Measurements from ENCODE around the gene ASXL2. TPM values are rescaled to one million over a fixed set of nuclear protein-coding genes. Genes with fewer than 3 reads are reported as not detected.
"Not testable (repeated sequence)": the region's sequence is repeated elsewhere in the genome, so short reads cannot be mapped to it uniquely, and the experiment has no call there.

ASXL2 gene
- total RNA-seq, 1 donor from 2014 or later = 39.3 TPM

- ATAC-seq (no peak), DNase-seq (no peak)
- Histone ChIP-seq H3K36me3 (no peaks in the 10 kb centered on the region), H3K27ac (no peak overlapping the region), H3K4me1 (no peaks in the 10 kb centered on the region), H3K9me3 (no peaks in the 10 kb centered on the region), H3K27me3 (ENCODE audit: low read depth) (no peaks in the 10 kb centered on the region), H3K4me3 (no peak overlapping the region)
- TF ChIP-seq, protein P1, sequence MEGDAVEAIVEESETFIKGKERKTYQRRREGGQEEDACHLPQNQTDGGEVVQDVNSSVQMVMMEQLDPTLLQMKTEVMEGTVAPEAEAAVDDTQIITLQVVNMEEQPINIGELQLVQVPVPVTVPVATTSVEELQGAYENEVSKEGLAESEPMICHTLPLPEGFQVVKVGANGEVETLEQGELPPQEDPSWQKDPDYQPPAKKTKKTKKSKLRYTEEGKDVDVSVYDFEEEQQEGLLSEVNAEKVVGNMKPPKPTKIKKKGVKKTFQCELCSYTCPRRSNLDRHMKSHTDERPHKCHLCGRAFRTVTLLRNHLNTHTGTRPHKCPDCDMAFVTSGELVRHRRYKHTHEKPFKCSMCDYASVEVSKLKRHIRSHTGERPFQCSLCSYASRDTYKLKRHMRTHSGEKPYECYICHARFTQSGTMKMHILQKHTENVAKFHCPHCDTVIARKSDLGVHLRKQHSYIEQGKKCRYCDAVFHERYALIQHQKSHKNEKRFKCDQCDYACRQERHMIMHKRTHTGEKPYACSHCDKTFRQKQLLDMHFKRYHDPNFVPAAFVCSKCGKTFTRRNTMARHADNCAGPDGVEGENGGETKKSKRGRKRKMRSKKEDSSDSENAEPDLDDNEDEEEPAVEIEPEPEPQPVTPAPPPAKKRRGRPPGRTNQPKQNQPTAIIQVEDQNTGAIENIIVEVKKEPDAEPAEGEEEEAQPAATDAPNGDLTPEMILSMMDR (IDR thresholded peaks at IDR 0.05) = no peak
- intact Hi-C loops (cut with DNase I) = no loop called here
Observed at GRCh38 chr2:25917832-25918231, 39.5 kb upstream of the ASXL2 start.

DNA sequence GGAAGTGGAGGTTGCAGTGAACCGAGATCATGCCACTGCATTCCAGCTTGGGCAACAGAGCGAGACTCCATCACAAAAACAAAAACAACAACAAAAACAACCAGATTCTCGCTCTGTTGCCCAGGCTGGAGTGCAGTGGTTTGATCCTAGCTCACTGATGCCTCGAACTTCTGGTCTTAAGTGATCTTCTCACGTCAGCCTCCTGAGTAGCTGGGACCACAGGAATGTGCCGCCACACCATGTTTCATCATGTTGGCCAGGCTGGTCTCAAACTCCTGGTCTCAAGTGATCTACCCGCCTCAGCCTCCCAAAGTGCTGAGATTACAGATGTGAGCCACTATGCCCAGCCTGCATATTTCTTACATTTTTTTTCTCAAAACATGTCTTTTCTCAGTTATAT, 39.1 kb upstream of the ASXL2 start:
- H3K36me3 ChIP-seq; H3K4me1 ChIP-seq; H3K27me3 ChIP-seq (ENCODE audit: low read depth); DNase-seq; H3K9me3 ChIP-seq; H3K27ac ChIP-seq; intact Hi-C loops (cut with DNase I); H3K4me3 ChIP-seq; ATAC-seq: not testable (repeated sequence)

DNA sequence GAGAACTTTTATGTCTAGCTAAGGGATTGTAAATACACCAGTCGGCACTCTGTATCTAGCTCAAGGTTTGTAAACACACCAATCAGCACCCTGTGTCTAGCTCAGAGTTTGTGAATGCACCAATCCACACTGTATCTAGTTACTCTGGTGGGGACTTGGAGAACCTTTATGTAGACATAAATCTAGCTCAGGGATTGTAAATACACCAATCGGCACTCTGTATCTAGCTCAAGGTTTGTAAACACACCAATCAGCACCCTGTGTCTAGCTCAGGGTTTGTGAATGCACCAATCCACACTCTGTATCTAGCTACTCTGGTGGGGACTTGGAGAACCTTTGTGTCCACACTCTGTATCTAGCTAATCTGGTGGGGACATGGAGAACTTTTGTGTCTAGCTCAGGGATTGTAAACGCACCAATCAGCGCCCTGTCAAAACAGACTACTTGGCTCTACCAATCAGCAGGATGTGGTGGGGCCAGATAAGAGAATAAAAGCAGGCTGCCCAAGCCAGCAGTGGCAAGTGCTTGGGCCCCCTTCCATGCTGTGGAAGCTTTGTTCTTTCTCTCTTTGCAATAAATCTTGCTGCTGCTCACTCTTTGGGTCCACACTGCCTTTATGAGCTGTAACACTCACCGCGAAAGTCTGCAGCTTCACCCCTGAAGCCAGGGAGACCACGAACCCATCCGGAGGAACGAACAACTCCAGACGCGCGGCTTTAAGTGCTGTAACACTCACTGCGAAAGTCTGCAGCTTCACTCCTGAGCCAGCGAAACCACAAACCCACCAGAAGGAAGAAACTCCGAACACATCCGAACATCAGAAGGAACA, 37.9 kb upstream of the ASXL2 start:
- H3K4me3 ChIP-seq; H3K27me3 ChIP-seq (ENCODE audit: low read depth); H3K9me3 ChIP-seq; H3K36me3 ChIP-seq; H3K27ac ChIP-seq; H3K4me1 ChIP-seq; intact Hi-C loops (cut with DNase I); ATAC-seq; DNase-seq: not testable (repeated sequence)

- H3K9me3 ChIP-seq; intact Hi-C loops (cut with DNase I); H3K4me3 ChIP-seq; DNase-seq; H3K4me1 ChIP-seq; ATAC-seq; H3K27ac ChIP-seq; H3K36me3 ChIP-seq; H3K27me3 ChIP-seq (ENCODE audit: low read depth): not testable (repeated sequence)
Observed at GRCh38 chr2:25915411-25915810, 37.1 kb upstream of the ASXL2 start.

- H3K27me3 ChIP-seq (ENCODE audit: low read depth); ATAC-seq; H3K27ac ChIP-seq; H3K4me1 ChIP-seq; H3K9me3 ChIP-seq; H3K4me3 ChIP-seq; H3K36me3 ChIP-seq; intact Hi-C loops (cut with DNase I); DNase-seq: not testable (repeated sequence)
Observed at GRCh38 chr2:25913696-25913973, 35.3 kb upstream of the ASXL2 start.

DNA sequence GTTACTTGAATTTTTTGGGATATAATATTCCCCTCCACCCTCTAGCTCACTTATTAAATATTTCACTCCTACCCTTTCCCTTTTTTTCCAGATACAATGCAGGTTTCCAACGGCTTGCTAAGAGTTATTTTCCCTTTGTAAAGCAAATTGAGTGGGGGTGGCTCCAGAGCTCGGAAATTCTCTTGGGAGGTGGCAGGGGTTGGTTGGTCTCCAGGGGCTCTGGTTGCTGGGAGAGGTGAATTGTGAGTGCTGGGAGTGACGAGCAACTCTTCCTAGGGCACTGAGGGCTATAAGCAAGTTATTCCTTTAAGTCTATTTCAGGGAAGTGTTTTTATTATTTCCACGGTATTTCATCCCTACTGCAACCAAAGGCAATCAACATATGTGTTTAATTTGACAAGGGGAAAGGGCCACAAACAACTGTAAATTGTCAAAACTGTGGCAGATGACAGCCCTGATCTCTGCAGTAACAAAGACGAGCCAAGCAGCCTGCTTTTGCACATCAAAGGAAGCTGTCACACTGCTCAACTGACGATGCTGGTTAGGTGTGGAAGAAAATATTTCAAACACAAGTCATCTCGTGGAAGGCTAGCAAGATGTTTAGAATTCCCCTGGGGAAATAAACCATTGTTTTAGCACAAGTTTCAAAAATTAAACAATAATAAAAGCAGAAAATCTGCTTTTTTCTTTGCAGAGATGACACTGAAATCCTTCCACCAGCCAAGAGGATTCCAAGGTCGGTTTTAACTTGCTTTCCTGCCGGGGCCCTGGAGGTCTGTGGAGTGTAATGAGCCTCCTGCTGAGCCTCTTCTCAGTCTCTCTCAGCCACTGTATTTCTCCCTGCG, 34.8 kb upstream of the ASXL2 start:
- DNase-seq = no peak
- no peaks in the 10 kb centered on the region for H3K9me3 ChIP-seq
- no peak for ATAC-seq
- TF ChIP-seq, protein P1 (IDR thresholded peaks at IDR 0.05) = no peak
- intact Hi-C loops (cut with DNase I) = no loop called here
- no peak overlapping the region for H3K4me3 ChIP-seq
- no peak overlapping the region for H3K27ac ChIP-seq
- no peaks in the 10 kb centered on the region for H3K36me3 ChIP-seq
- no peaks in the 10 kb centered on the region for H3K27me3 ChIP-seq (ENCODE audit: low read depth)
- no peaks in the 10 kb centered on the region for H3K4me1 ChIP-seq

- H3K36me3 ChIP-seq; intact Hi-C loops (cut with DNase I); H3K9me3 ChIP-seq; H3K27ac ChIP-seq; ATAC-seq; H3K27me3 ChIP-seq (ENCODE audit: low read depth); DNase-seq; H3K4me1 ChIP-seq; H3K4me3 ChIP-seq: not testable (repeated sequence)
Observed at GRCh38 chr2:25909574-25909973, 31.3 kb upstream of the ASXL2 start.

DNA sequence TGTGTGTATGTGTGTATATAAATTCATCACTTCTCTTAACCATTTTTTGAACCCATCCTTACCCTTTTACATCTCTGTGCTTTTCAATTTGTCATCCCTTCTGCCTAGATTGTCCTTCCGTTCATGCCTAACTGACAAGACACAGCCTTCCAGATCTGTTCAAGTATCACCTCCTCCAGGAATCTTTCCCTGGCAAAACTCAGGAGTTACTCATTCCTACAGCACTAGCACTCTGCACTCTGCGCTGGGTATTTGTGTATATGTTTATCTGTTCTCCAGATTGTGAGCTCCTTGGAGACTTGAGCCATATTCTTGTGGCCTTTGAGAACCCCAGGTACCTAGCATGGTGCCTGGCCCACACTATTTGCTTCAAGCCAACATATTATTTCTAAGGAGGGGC, 26.8 kb upstream of the ASXL2 start:
- TF ChIP-seq, protein P1 (IDR thresholded peaks at IDR 0.05) = no peak
- no peak overlapping the region for H3K4me3 ChIP-seq
- DNase-seq (no peak), ATAC-seq (no peak)
- intact Hi-C loops (cut with DNase I) = no loop called here
- H3K27ac ChIP-seq = no peak overlapping the region
- no peaks in the 10 kb centered on the region for H3K4me1 ChIP-seq
- H3K36me3 ChIP-seq = no peaks in the 10 kb centered on the region
- no peaks in the 10 kb centered on the region for H3K9me3 ChIP-seq
- H3K27me3 ChIP-seq (ENCODE audit: low read depth) = no peaks in the 10 kb centered on the region
